Fibroblast of skin of scalp (primary cell): ENCODE measurements around the gene TMX2. TPM values are rescaled to one million over a fixed set of nuclear protein-coding genes. Genes with fewer than 3 reads are reported as not detected.
"Not testable (repeated sequence)": the region's sequence is repeated elsewhere in the genome, so short reads cannot be mapped to it uniquely, and the experiment has no call there.

Source experiments
- DNase-seq: peaks from one replicate; pipeline ENCODE4 v3.0.0-alpha.2; 2013
- polyA plus RNA-seq, 2 experiments: library from polyadenylated mRNA; unstranded; fragments of 120-200 nt; gene quantifications; one replicate each; pipeline ENCODE4 v1.2.1, GENCODE V29; 2013; ENCODE audit not compliant: insufficient read length in 2 of 2

The TMX2 gene, protein sequence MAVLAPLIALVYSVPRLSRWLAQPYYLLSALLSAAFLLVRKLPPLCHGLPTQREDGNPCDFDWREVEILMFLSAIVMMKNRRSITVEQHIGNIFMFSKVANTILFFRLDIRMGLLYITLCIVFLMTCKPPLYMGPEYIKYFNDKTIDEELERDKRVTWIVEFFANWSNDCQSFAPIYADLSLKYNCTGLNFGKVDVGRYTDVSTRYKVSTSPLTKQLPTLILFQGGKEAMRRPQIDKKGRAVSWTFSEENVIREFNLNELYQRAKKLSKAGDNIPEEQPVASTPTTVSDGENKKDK
- 68.9 TPM for polyA plus RNA-seq (2013, experiment 1 of 2; ENCODE audit: insufficient read length)
- 67.7 TPM for polyA plus RNA-seq (2013, experiment 2 of 2; ENCODE audit: insufficient read length)

DNA sequence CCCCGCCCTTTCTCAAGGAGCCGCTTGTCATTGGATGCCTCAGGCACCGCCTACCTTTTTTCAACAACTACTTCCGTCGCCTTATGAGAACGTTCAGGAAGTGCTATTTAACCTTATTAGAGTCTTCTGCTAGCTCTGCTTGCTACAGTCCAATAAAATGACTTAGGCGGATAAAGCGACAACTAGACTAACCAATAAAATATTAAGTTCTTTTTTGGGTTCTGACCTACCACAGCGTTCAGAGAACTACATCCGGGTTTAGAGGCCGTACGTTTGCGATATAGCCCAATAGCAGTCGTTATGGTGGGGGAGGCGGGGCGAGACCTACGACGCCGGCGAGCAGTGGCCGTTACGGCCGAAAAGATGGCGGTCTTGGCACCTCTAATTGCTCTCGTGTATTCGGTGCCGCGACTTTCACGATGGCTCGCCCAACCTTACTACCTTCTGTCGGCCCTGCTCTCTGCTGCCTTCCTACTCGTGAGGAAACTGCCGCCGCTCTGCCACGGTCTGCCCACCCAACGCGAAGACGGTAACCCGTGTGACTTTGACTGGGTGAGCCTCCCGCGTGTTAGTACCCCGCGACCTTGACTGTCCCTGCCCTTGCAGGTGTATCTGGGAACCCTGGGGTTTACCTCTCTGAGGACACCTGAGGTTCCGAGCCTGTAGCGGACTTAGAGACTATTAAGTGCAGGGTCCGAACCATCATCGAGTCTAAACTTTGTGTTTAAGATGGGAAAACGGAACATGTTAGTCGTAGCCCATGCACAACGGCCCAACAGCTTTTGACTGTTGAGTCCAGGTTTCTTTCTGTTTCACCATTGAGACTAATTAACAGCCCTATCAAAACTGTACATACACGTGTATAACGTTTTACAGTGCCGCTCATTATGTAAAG lies at the start of gene TMX2:
Gene TMX2, plus strand, starts transcription at position 338 of the 895 bp plus-strand sequence. Its CDS starts 26 bp downstream, at position 364.
- peak; percentile 99 for DNase-seq

DNA sequence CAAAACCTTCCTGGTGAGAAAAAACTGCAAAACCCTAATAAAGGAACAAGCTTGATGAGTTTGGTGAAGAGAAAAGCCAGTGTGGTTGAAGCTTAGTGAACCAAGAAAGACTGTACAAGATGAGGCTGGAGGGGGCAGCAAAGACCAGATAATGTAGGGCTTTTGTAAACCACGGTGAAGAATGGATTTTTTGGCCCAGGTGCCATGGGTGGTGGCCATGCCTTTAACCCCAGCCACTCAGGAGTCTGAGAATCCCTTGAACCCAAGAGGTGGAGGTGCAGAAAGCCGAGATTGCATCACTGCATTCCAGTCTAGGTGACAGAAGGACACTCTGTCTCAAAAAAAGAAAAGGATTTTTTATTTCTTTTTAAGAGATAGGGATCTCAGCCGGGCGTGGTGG lies 49.5 kb upstream of the TMX2 start:
- DNase-seq = no peak

DNA sequence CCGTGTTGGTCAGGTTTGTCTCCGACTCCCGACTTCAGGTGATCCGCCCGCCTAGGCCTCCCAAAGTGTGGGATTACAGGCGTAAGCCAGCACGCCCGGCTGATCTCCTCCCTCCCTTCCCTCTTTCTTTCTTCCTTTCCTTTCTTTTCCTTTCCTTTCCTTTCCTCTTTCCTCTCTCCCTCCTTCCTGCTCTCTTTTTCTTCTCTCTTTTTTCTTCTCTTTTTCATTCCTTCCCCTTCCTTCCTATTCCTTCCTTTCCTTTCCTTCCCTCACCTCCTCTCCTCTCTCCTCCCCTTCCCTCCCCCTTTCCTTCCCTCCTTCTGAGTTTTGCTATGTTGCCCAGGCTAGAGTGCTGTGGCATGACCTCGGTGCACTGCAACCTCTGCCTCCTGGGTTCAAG lies 48.4 kb upstream of the TMX2 start:
- no peak for DNase-seq

DNA sequence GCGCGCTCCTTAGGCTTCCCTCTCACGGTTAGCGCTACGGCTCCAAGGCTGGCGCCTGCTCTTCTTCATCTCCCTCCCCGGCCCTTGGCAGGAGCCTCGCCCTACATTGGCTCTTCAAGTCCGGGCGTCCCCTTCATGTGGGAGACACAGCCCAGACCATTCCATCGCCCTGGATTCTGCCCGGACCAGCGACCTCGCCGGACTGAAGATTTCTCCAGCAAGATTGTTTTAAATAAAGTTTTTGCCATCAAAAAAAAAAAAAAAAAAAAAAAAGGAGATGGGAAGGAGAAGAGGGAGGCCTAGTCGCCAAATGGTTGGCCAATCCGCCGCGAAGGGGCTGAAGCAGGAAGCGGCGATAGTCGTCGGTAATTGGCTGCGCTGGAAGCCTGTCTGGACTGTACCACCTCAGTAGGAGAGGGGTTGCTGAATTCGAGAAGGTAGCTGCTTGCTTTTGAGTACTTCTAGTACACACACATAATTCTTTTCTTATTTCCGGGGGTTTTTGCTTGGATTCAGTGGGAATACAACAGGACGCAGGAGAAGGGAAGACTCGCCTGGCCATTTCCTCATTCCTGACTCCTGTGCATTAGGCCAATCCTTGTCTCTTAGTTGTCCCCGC lies 45.2 kb upstream of the TMX2 start:
- DNase-seq = peak; percentile 99

DNA sequence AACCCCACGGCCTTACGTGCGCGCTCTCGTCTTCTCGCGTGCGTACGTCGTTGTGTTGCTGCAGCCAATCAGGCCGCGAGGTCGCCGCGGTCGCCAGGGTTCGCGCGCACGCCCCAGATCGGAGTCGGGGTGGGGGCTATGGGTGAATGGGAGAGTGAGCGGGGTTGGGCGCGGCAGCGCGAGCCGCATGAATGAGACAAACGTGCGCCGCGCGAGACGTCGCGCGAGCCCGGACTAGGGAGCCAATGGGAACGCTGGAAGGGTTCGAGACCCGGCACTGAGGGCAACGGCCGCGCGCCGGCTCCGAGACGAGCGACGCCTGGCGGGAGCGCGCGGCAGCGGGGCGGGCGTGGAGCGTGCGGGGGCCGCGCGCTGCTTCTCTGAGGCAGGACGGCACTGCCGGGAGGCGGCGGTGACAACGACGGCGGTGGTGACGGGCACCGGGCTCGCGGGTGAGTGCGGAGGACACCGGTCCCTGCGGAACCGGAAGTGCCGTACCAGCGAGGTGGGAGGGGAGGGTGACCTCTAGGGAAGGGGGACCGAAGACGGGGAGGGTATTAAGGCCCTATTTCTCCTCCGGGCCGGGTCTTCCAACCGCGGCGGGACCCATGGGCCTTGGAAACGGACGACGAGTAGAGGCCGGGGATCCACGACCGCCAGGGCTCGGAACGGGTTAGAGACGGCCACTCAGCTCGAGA lies 44.5 kb upstream of the TMX2 start, which contains the start of gene ZDHHC5:
Gene ZDHHC5, plus strand, starts transcription at position 379 of the 698 bp plus-strand sequence. CDS start 4,977 bp downstream, outside the sequence.
- peak; percentile 100 for DNase-seq

DNA sequence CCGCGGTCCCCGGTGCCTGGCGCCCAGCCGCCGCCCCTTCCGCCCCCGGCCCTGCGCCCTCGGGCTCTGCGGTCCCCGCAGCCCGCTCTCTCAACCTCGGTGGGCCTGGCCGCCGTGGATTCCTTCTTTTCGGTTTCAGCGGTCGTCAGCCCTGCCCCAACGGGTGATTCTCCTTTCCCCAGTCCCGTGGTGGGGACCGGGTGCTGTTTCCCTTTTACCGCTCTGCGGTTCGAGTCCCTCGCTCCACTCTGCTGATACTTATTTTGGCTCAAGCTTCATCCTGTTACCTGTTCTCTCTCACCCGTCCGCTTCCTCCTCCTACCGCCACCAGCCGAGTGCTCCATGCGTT lies 44.0 kb upstream of the TMX2 start:
- no peak for DNase-seq

DNA sequence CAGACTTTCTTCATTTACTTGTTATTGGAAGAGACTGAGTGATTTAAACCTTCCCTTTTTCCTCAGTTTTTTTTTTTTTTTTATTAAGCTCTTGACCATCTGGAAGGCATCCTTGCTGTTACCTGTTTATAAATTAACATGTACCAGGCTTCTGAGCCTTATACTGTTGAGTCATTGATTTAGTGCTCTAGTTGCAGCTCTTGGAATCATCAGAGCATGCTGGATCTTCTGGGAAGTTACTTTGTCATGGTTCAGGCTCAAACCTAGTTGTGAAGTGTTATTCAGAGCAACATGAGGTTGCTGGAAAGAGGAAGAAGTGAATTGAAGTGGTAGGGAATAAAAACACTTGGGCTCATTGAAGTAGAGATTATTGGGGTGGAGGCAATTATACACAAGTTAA lies 38.1 kb upstream of the TMX2 start:
- DNase-seq = no peak

DNA sequence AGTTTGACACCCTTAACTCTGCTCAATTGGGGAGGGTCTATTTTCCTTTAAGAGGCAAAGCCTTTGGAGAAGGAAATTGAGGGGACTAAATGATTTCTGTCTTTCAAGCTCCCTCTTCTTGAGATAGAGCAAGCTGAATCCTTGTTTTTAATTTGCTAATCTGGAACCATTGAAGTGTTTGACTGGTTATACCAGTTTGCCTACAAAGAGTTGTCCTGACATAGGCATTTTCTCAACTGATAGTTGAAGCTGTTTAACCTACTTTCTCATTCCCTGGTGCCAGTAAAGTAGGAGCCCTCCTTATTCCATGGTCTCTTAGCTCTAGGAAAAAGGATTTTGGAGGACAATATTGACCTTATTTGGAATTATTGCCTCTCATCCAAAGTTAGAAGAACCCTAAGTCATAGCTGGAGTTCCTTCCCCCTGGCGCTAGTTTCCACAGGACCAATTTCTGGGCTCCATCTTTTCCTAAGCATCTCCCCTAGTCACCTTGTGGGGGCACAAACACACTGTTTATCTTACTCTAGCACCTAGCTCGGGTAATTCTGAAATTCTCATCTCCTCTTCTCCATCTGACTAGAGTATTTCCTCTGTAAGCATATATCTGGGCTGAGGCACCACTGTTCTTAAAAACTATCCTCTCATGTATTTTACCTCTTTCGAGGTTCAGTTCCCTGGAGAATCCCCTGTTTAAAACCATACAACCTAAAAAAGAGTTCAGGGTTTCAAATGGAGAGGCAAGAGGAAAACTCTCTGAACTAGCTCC lies 37.0 kb upstream of the TMX2 start:
- DNase-seq = no peak

DNA sequence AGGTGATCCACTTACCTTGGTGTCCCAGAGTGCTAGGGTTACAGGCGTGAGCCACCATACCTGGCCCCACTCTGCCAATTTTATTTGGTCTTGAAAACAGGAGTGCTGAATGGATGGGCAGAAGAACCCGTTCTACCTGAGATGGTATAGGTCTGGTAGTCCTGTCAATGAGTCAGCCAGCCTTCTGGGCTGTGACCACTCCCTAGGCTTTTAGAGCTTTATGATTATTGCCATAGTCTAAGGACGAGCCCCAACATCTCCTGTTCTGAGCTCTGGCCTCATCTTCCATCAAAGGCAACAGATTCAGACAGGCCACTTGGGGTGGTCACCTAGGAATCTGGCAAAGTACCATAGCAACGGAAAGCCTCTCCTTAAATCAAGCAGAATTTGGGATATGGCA lies 33.0 kb upstream of the TMX2 start:
- DNase-seq = no peak

DNA sequence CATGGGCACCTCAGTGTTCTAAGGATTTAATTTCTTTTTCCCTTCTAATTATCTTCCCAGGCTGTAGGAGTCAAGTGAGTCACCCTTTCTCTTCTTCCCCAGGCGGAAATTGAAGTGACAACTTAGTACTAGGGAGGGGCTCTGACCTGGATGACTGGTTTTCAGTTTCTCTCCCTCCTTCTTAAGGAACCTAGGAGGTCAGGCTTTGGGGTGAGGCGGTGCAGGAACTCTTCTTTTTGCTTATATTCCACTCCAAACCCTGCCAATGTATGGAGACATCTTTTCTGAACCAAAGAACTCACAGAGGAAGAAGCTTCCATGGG lies 31.9 kb upstream of the TMX2 start:
- DNase-seq = no peak

DNA sequence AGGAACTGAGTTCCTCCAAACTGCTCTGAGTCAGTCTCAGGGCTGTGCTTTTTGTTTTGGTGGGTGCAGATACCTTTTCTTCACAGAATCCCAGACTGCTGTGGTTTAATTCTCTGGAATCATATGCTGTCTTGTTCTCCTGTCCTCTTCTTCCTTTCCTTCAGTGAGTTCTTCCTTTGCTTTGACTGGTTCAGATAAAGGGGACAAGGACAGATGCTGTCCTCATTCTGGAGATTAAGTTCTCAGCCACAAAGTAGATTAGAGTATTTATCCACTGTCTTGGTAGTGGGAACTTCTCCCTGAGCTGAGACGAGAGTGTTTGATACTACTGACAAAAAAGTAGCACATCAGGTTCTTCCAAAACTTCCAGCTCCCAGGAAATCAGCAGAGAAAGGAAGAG lies 31.2 kb upstream of the TMX2 start:
- no peak for DNase-seq

DNA sequence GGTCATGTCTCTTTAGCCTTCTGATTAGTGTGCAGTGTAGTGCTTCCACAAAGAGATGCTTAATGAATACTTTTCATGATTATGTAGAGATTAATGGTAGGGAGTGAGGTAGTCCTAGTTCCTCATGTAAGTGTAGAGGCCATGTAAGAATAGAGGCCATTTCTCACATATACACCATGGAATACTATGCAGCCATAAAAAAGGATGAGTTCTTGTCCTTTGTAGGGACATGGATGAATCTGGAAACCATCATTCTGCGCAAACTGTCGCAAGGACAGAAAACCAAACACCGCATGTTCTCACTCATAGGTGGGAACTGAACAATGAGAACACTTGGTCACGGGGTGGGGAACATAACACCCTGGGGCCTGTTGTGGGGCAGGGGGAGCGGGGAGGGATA lies 21.9 kb upstream of the TMX2 start:
- not testable (repeated sequence) for DNase-seq

DNA sequence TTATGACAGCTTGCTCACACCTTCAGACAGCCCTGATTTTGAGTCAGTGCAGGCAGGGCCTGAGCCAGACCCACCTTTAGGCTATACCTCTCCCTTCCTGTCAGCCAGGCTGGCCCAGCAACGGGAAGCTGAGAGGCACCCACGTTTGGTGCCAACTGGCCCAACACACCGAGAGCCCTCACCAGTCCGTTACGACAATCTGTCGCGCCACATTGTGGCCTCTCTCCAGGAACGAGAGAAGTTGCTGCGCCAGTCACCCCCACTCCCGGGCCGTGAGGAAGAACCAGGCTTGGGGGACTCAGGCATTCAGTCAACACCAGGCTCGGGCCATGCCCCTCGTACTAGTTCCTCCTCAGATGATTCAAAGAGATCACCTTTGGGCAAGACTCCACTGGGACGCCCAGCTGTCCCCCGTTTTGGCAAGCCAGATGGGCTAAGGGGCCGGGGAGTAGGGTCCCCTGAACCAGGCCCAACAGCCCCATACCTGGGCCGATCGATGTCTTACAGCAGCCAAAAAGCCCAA lies 13.5 kb upstream of the TMX2 start:
- no peak for DNase-seq

DNA sequence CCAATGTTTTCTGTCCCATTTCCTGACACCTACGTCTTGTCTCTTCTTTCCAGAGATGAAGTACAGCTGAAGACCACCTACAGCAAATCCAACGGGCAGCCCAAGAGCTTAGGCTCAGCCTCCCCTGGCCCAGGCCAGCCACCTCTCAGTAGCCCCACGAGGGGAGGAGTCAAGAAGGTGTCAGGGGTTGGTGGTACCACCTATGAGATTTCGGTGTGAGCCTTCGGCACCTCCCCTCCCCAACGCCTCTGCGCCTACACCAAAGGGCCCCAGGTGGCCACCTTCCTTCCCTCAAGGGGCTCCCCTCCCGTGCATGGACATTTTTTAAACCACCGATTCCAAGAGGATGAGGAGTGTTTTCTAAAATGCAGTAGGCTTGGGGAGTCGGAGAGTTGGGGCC lies 12.6 kb upstream of the TMX2 start:
- no peak for DNase-seq

DNA sequence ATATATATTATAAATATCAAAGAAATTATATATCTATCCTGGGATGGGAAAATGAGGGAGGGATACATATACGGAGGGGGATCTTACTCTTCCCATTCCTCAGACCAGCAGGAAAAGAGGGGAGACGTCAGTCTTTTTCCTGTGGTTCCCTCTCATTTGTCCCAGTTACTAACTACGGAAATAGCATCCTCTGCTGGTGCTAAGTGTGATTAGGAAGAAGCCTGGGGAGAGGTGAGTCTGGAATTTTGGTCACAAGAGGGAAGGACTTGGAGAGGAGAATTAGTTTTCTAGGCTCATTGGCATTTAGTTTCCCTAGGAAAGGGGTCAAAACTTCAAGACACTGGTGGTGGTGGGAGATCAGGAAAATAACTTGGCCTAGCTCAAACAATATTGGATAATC lies 12.0 kb upstream of the TMX2 start:
- DNase-seq = no peak

DNA sequence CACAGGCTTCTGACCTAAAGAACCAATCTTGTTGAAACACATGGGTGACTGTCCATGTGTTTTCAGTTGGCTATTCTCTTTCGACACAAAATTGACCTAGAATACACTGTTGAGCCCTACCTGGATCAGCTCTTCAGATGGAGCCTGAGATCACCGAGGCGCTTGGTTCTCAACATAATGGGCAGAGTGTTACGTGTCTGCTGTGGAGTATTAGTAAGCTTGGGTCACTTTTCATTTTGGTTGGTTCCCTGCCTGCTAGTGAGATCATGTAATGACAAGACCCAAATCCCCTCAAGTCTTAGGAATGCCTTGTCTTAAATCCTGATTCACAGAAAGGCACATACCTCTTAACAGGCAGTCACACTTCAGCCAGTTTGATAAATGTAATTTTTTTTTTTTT lies 9.1 kb upstream of the TMX2 start:
- DNase-seq = no peak

DNA sequence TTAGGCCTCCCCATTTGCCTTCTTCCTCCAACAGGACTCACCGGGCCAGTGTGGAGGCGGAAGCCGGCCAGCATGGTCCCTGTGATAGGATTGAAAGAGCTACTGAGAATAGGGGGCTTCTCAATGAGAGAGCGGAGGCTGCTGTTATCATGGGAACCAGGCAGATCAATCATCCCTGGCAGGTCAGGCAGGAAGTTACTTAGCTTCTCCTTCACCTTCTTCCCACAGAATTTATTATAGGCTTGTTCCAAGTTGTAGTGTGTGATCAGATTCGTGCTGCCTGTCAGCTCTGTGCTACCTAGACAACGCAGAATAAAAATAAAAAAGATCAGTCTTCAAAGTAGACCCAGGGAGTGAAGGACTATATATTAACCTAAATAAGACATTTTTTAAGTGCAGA lies 7.5 kb upstream of the TMX2 start:
- no peak for DNase-seq

DNA sequence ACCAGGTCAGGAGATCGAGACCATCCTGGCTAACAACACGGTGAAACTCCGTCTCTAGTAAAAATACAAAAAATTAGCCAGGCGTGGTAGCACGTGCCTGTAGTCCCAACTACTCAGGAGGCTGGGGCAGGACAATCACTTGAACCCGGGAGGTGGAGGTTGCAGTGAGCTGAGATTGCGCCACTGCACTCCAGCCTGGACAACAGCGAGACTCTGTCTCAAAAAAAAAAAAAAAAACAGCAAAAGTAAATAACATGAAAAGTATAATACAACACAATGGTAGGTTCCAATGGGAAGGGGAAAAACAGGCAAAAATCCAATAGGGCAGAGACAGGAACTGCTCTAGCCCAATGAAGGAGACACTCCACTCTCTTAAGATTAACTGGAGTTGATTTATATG lies 7.0 kb upstream of the TMX2 start:
- not testable (repeated sequence) for DNase-seq

DNA sequence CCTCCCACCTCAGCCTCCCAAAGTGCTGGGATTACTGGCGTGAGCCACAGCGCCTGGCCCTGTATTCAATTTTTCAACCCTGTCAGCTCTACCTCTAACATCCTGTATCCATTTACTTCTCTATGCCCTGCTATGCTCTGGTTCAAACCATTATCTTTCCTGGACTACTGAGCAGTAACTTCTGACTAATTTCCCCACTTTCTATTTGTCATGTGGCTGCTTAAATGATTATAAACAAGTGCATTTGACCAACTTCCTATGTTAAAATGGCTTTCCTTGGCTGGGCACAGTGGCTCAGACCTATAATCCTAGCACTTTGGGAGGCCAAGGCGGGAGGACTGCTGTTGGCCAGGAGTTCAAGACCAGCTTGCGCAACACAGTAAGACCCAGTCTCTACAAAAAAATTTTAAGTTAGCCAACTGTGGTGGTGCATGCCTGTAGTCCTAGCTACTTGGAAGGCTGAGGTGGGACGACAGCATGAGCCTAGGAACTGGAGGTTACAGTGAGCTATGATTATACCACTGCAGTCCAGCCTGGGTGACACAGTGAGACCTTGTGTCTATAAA lies 2.5 kb upstream of the TMX2 start:
- DNase-seq = no peak

DNA sequence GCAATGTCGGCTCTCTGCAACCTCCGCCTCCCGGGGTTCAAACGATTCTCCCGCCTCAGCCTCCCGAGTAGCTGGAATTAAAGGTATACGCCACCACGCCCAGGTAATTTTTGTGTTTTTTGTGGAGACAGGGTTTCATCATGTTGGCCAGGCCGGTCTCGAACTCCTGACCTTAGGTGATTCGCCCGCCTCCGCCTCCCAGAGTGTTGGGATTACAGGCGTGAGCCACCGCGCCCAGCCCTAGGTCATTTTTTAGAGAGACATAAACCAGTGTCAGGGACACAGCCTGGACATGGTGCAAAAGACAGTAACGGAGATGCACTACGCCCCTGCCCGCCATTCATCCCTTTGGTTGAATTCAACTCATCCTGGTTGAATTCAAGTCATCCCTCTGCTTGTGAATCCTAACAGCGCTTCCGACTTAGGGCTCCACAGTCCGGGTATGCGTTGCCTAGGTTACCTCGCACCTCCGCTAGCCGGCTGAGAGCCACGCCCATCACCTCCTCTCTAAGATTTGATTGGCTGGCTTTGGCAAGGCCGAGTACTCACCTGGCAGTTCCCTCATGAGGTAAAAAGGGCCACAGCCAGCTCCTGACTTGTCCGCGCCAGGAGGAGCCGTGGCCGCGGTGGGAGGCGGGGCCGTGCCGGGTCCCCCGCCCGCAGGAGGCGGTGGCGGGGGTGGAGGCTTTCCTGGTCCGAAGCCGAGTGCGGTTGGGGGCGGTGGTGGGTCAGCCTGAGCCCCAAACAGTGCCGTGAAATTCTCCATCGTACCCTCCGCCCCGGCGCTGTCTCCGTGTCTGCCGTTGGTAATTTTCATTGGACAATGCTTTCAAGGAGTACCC lies 758 bp upstream of the TMX2 start, which contains the start of gene MED19:
Gene MED19, minus strand, starts transcription at position 802 of the 842 bp plus-strand sequence. Its CDS starts 36 bp downstream, at position 766.
- DNase-seq = peak; percentile 61
